HepG2 (cell line): Measurements from ENCODE around the gene LCE1C. TPM values are rescaled to one million over a fixed set of nuclear protein-coding genes. Genes with fewer than 3 reads are reported as not detected.

Experiments used
- ATAC-seq: fragments of 200-7000 bp; cut with Tn5 transposase; 3 replicates; pipeline ENCODE4 v1.9.1; 2020; ENCODE audit warnings: mild to moderate bottlenecking, moderate library complexity
- BruUV-seq: library from RNA; stranded (reverse); fragments of 400-500 nt; replicated peaks from 2 replicates; lab custom pipeline; 2021; lab: Mats Ljungman, UMichigan
- CTCF ChIA-PET: fragments of 300-600 bp; formaldehyde crosslinking; extraction: SDS; loops from one replicate; lab custom pipeline; 2021; ENCODE audit warnings: low total read pairs, inconsistent platforms, low intra/inter-chr PET ratio; lab: Yijun Ruan, JAX
- POLR2A ChIA-PET: fragments of 350-600 bp; sonication (Branson Sonifier 250); formaldehyde crosslinking; loops from one replicate; lab custom pipeline; 2020; ENCODE audit warnings: antibody characterized with exemption, inconsistent platforms; lab: Yijun Ruan, JAX
- DNase-seq: peaks from one replicate; pipeline ENCODE4 v3.0.0-alpha.2; 2015; ENCODE audit warnings: low spot score
- FAIRE-seq: peaks from 3 replicates; lab custom pipeline; 2011; peaks lifted over from hg19 to GRCh38; lab: Jason Lieb, UNC
- H2AFZ ChIP-seq: one replicate; pipeline ENCODE4 v1.6.1; 2011; ENCODE audit warnings: low read length, inconsistent platforms
- H3K27ac ChIP-seq: fragments of 300-600 bp; 3 replicates; pipeline ENCODE4 v1.8.0; 2011; ENCODE audit warnings: mixed run types, mild to moderate bottlenecking, mixed read lengths, low read length, inconsistent platforms; ENCODE audit not compliant: insufficient read depth; ENCODE audit errors: extremely low read length
- H3K27me3 ChIP-seq, 2 experiments: fragments of 200-600 bp in 1 of 2; 2 replicates in 1 of 2; 3 replicates in 1 of 2; pipeline versions ENCODE4 v1.6.0 to v1.8.0; 2011; ENCODE audit warnings: low read length in 2 of 2, mild to moderate bottlenecking in 2 of 2, moderate library complexity in 2 of 2, inconsistent platforms in 1 of 2; ENCODE audit not compliant: insufficient read depth in 2 of 2, control insufficient read depth in 1 of 2
- H3K36me3 ChIP-seq, 2 experiments: fragments of 200-600 bp in 1 of 2; replicated peaks in 1 of 2; 2 replicates in 1 of 2; 3 replicates in 1 of 2; pipeline versions ENCODE4 v1.5.1 to v1.8.0; 2011; ENCODE audit warnings: low read length in 2 of 2, inconsistent platforms in 1 of 2; ENCODE audit not compliant: insufficient read depth in 2 of 2, control insufficient read depth in 1 of 2
- H3K4me1 ChIP-seq: 2 replicates; pipeline ENCODE4 v1.5.1; 2012; ENCODE audit warnings: low read length, inconsistent platforms; ENCODE audit not compliant: insufficient read depth
- H3K4me2 ChIP-seq: 2 replicates; pipeline ENCODE4 v1.6.0; 2011; ENCODE audit warnings: low read depth, low read length, inconsistent platforms
- H3K4me3 ChIP-seq, 3 experiments: fragments of 200-600 bp in 1 of 3; sonication (generic), shearing (Covaris generic) in 1 of 3; replicated peaks in 1 of 3; 2 replicates each; pipeline ENCODE4 v1.5.1; 2011 to 2016; ENCODE audit warnings: low read length in 3 of 3, inconsistent platforms in 2 of 3, low read depth in 2 of 3, mild to moderate bottlenecking in 2 of 3, control low read depth in 1 of 3, mixed read lengths in 1 of 3; ENCODE audit not compliant: insufficient read depth in 1 of 3
- H3K79me2 ChIP-seq: one replicate; pipeline ENCODE4 v1.6.1; 2011; ENCODE audit warnings: low read length, inconsistent platforms; ENCODE audit not compliant: insufficient read depth
- H3K9ac ChIP-seq: 2 replicates; pipeline ENCODE4 v1.6.0; 2011; ENCODE audit warnings: mild to moderate bottlenecking, low read depth, low read length, inconsistent platforms; ENCODE audit not compliant: insufficient read depth
- H3K9me3 ChIP-seq: 2 replicates; pipeline ENCODE4 v1.5.1; 2012; ENCODE audit warnings: mild to moderate bottlenecking, low read length
- H4K20me1 ChIP-seq: 2 replicates; pipeline ENCODE4 v1.6.0; 2011; ENCODE audit warnings: inconsistent platforms, mild to moderate bottlenecking, low read length, moderate library complexity; ENCODE audit not compliant: insufficient read depth
- MAFF ChIP-seq: IDR thresholded peaks from 2 replicates; pipeline ENCODE4 v1.6.1; 2011; ENCODE audit warnings: low read depth, low read length, improper control_type of control experiment
- MAFK ChIP-seq, 2 experiments: IDR thresholded peaks in 1 of 2; conservative IDR thresholded peaks in 1 of 2; 2 replicates each; pipeline ENCODE4 v1.6.1; 2011; ENCODE audit warnings: improper control_type of control experiment in 2 of 2, low read length in 2 of 2
- ZNF441 ChIP-seq: sonication (generic); formaldehyde crosslinking; IDR thresholded peaks from 2 replicates; pipeline ENCODE4 v1.7.0; 2021; ENCODE audit warnings: missing genetic modification reagents, borderline replicate concordance
- ZNF788 ChIP-seq: sonication (generic); formaldehyde crosslinking; IDR thresholded peaks from 2 replicates; pipeline ENCODE4 v1.5.0; 2020; ENCODE audit warnings: mild to moderate bottlenecking, missing genetic modification reagents, borderline replicate concordance
- WGBS: methylation state at CpG from one replicate; pipeline ENCODE4 v1.1.6; 2017; ENCODE audit warnings: low lambda C conversion rate; 5-methylcytosine and 5-hydroxymethylcytosine counted together
- in situ Hi-C: cut with HindIII; loops from 2 replicates; pipeline ENCODE4 v1.10.0; 2017; ENCODE audit warnings: low pct_unique_long_range_greater_than_20kb; ENCODE audit not compliant: extremely low pct_ligation_motif_present
- intact Hi-C: fragments of 100-400 bp; cut with micrococcal nuclease; formaldehyde crosslinking; loops from one replicate; pipeline ENCODE4 v1.10.0; 2022; ENCODE audit not compliant: unreplicated experiment
- polyA plus RNA-seq, 8 experiments: library from polyadenylated mRNA; depleted of rRNA in 3 of 8; stranded (reverse) in 7 of 8; unstranded in 1 of 8; fragments of >200 nt; fragmentation: Illumina TruSeq in 4 of 8; extraction: Trizol in 4 of 8; gene quantifications; 2 replicates each; pipeline versions ENCODE4 v1.2.1 to v1.2.3, GENCODE V29; 2011 to 2016; ENCODE audit warnings: low read depth in 4 of 8, missing spikeins in 1 of 8, mixed read lengths in 1 of 8; ENCODE audit not compliant: insufficient read depth in 1 of 8
- total RNA-seq, 5 experiments: library from RNA; depleted of rRNA; stranded (reverse); fragments of >200 nt; fragmentation: Illumina TruSeq; extraction: Trizol; gene quantifications; 2 replicates each; pipeline ENCODE4 v1.2.3, GENCODE V29; 2016; ENCODE audit warnings: low read depth in 1 of 5

LCE1C gene
- total and polyA plus RNA-seq, 2 of the 13 experiments (the other 11 are each of a cell fraction or from before 2014, with no cell fraction given) = not detected

GRCh38 chr1:152811050-152811449 is 4.6 kb upstream of the LCE1C start:
- no TSS peak for BruUV-seq
- Histone ChIP-seq H3K27me3 (no peaks in the 10 kb centered on the region; a peak in 1 of 5 replicates), H3K79me2 (no peaks in the 10 kb centered on the region), H4K20me1 (no peaks in the 10 kb centered on the region), H3K9ac (no peak overlapping the region), H3K27ac (no peak overlapping the region), H3K9me3 (no peaks in the 10 kb centered on the region), H3K36me3 (no peaks in the 10 kb centered on the region), H3K4me1 (no peaks in the 10 kb centered on the region), H2AFZ (no peak overlapping the region), H3K4me3 (no peak overlapping the region), H3K4me2 (no peak overlapping the region)
- ChIA-PET CTCF (no interaction called here), POLR2A (no interaction called here)
- DNase-seq (no peak), ATAC-seq (no peak), FAIRE-seq (no peak)
- in situ Hi-C loops = no loop called here
- WGBS = no CpG with 5 or more reads among the region's 2 CpGs
- intact Hi-C loops = no loop called here
- no peak for TF ChIP-seq ZNF788 (CRISPR knock-in tag)

GRCh38 chr1:152801333-152801732 is 5.1 kb downstream of the LCE1C start:
- BruUV-seq = no TSS peak
- H2AFZ ChIP-seq = no peak overlapping the region
- no peaks in the 10 kb centered on the region for H3K4me1 ChIP-seq
- H3K27me3 ChIP-seq = no peaks in the 10 kb centered on the region
- POLR2A ChIA-PET = no interaction called here
- peak; percentile 73 for TF ChIP-seq MAFF
- no peak for TF ChIP-seq ZNF441
- TF ChIP-seq MAFK (conservative IDR thresholded peaks at IDR 0.05 in 1 of 2, IDR thresholded peaks at IDR 0.05 in 1 of 2; ENCODE audit: low read length in 2 of 2) = peak; percentile 69 to 79
- no peak overlapping the region for H3K4me3 ChIP-seq
- H3K4me2 ChIP-seq = no peak overlapping the region
- DNase-seq (no peak), ATAC-seq (no peak), FAIRE-seq (no peak)
- in situ Hi-C loops (no loop called here), intact Hi-C loops (no loop called here)
- CTCF ChIA-PET = no interaction called here
- no peaks in the 10 kb centered on the region for H3K36me3 ChIP-seq
- H3K9me3 ChIP-seq = no peaks in the 10 kb centered on the region
- no peaks in the 10 kb centered on the region for H4K20me1 ChIP-seq
- 0% methylated on average over 1 of the region's 1 CpG for WGBS
- H3K9ac ChIP-seq = no peak overlapping the region
- no peaks in the 10 kb centered on the region for H3K79me2 ChIP-seq
- no peak overlapping the region for H3K27ac ChIP-seq
